Left lobe of liver (tissue), 2 donors: ENCODE data around the gene UBE2D4. TPM values are rescaled to one million over a fixed set of nuclear protein-coding genes. Genes with fewer than 3 reads are reported as not detected.
"Not testable (repeated sequence)": the region's sequence is repeated elsewhere in the genome, so short reads cannot be mapped to it uniquely, and the experiment has no call there.

Experiments used
- ATAC-seq: fragments of 200-7000 bp; cut with Tn5 transposase; one replicate; pipeline ENCODE4 v1.9.1; 2020; ENCODE audit warnings: mild to moderate bottlenecking, moderate library complexity
- DNase-seq: peaks from one replicate; pipeline ENCODE4 v3.0.0-alpha.2; 2020; ENCODE audit warnings: low spot score
- total RNA-seq: library from RNA; stranded (reverse); gene quantifications from one replicate; pipeline ENCODE4 v1.2.1, GENCODE V29; 2021
- donor health status: DM: no; HTN: no; CAD: no; lungs with moderate emphysema.
- donor health status: DM: no; HTN: yes; CAD: no.

UBE2D4 gene
- 17.7 TPM for total RNA-seq

- DNase-seq (peak; percentile 93), ATAC-seq (peak; percentile 94)
Measured at GRCh38 chr7:43925984-43926797, at the start of gene UBE2D4. Gene UBE2D4 (plus strand): TSS chr7:43926436. CDS start chr7:43926533, 97 bp downstream.

- DNase-seq (no peak), ATAC-seq (no peak)
Measured at GRCh38 chr7:43876976-43877745, 49.1 kb upstream of the UBE2D4 start.

GRCh38 chr7:43877968-43878864 is 48.0 kb upstream of the UBE2D4 start:
- ATAC-seq (peak; percentile 78), DNase-seq (peak; percentile 70)

- no peak for DNase-seq
- ATAC-seq, result peak; percentile 35
Measured at GRCh38 chr7:43878867-43879266, 47.4 kb upstream of the UBE2D4 start.

- ATAC-seq (no peak), DNase-seq (no peak)
Measured at GRCh38 chr7:43879477-43879876, 46.8 kb upstream of the UBE2D4 start.

- DNase-seq, result no peak
- no peak for ATAC-seq
Measured at GRCh38 chr7:43880596-43880995, 45.6 kb upstream of the UBE2D4 start.

GRCh38 chr7:43884209-43884608 is 42.0 kb upstream of the UBE2D4 start:
- ATAC-seq (no peak), DNase-seq (no peak)

- no peak for ATAC-seq
- no peak for DNase-seq
Measured at GRCh38 chr7:43884617-43885016, 41.6 kb upstream of the UBE2D4 start.

GRCh38 chr7:43888993-43889945 is 37.0 kb upstream of the UBE2D4 start:
- DNase-seq (no peak), ATAC-seq (no peak)

- ATAC-seq (no peak), DNase-seq (no peak)
Measured at GRCh38 chr7:43890468-43890867, 35.8 kb upstream of the UBE2D4 start.

- DNase-seq, result no peak
- no peak for ATAC-seq
Measured at GRCh38 chr7:43891069-43891955, 34.9 kb upstream of the UBE2D4 start.

GRCh38 chr7:43895847-43896415 is 30.3 kb upstream of the UBE2D4 start:
- ATAC-seq, result no peak
- DNase-seq, result no peak

- DNase-seq, ATAC-seq: not testable (repeated sequence)
Measured at GRCh38 chr7:43898571-43898970, 27.7 kb upstream of the UBE2D4 start.

- DNase-seq (no peak), ATAC-seq (no peak)
Measured at GRCh38 chr7:43902542-43903054, 23.6 kb upstream of the UBE2D4 start.

GRCh38 chr7:43904533-43905208 is 21.6 kb upstream of the UBE2D4 start:
- no peak for DNase-seq
- no peak for ATAC-seq

GRCh38 chr7:43905209-43905946 is 20.9 kb upstream of the UBE2D4 start:
- DNase-seq (peak; percentile 81), ATAC-seq (peak; percentile 81)

GRCh38 chr7:43905956-43906330 is 20.3 kb upstream of the UBE2D4 start:
- ATAC-seq (peak; percentile 22), DNase-seq (peak; percentile 48)
